ENCODE results near the gene NAP1L1.
A peak's percentile ranks its signal among the peaks of the same experiment; 100 is the strongest.
"Not testable (repeated sequence)": the region's sequence is repeated elsewhere in the genome, so short reads cannot be mapped to it uniquely, and the experiment has no call there.

The NAP1L1 gene

DNA sequence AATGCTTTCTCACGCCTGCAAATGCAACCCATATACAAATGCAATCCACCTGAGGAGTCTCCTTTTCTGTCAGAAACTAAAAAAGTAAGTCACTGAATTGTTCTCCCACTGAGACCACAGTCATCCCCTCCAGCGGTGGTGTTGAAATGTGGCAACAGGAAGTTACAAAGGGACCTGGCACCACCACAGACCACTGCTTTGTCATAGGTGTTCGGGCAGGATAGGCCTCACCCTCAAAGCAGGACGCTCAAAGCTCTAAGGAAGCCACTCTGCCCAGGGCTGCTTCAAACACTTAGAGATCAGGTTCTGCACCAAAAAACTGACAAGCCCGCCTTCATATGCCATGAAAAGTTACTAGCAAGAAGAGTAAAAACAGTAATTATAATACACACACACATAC, 64.2 kb downstream of the NAP1L1 start:
- DNase-seq: peak; percentile 54

DNA sequence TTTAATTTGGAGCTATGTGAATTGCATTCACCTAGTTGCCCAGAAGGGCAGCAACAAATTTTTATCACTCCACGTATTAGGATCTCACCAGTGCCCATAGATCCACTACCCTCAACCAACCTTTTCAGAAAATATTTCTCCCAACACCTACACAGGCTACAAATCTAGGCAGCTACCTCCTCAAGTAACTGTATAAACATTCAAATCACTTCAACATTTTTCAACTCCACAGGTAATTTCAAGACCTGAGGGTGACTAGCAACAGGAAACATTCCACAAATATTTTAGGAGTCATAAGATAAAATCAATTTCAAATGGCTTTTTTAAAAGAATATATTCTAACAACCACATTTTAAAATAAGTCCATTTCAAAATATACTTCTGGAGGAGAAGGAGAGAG, 65.8 kb downstream of the NAP1L1 start:
- DNase-seq: no peak

DNA sequence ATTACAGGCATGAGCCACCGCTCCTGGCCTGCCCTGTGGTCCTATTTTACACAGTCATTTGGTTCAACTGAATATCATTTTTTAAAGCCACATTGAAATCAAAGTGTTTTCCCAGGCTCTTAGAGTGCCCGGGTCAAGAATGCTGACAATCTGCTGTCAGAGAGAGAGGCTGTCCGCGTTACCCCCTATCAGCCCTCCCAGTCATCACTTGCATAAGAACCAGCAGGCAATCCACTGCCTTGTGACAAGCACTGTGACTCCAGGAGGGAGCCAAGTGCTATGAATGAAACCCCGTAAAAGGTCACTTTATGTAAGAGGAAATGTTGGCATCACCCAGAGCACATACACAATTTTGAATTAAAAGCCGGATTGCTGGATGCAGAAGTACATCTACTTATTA, 66.4 kb downstream of the NAP1L1 start:
- no peak for DNase-seq

DNA sequence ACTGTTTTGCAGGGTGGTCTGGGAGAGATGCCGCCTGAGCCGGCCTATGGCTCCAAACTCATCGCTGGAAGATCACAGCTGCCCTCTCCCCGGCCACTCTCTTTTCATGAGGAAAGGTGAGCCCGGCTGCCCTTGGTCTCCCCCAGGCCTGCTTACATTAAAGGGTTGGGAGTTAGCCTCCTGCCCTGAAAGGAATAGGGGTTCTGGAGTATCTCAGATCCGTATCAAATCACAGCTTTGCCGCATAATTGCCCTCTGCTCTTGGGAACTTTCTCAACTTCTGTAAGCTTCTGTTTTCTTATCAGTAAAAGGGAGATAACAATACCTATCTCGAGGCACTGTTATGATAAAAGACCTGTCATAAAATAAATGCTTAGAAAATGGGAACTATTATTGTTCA, 70.5 kb downstream of the NAP1L1 start:
- no peak for DNase-seq

DNA sequence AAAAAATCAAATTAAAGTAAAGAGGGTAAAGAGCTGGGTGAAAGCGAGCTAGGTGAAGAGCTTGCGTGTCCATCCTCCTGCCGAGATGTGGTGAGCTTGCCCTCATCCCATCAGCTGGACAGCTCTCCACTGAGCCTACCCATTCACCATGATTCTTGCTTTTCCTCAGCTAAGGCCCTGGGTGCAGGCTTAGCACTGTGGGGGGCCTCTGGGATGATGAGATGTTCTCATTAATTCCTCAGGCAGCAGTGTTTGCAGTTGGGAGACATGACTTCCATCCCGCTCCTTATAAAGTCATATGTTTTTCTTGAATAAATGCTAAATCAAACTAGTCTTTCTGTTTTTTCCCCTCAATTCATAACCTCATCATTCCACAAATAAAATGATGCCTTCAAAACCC, 70.9 kb downstream of the NAP1L1 start:
- DNase-seq: no peak

DNA sequence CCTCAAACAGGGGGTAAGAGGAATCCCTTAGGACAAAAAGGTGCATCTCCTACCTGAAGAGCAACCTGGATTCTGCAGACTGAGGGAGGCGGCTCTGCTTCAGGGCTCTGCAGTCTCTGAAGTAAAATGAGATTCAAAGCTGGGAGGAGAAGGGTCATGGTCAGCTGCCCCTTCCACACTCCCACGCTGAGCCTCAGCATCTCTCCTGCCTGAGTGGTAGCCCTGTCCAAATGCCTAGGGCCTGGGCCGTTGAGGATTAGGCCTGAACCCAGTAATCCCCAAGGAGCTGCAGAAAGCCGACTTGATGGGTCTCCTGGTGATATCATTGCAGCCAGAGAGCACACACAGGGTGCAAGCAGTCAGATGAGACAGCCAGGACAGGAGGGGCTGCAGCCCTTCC, 71.8 kb downstream of the NAP1L1 start:
- no peak for DNase-seq

DNA sequence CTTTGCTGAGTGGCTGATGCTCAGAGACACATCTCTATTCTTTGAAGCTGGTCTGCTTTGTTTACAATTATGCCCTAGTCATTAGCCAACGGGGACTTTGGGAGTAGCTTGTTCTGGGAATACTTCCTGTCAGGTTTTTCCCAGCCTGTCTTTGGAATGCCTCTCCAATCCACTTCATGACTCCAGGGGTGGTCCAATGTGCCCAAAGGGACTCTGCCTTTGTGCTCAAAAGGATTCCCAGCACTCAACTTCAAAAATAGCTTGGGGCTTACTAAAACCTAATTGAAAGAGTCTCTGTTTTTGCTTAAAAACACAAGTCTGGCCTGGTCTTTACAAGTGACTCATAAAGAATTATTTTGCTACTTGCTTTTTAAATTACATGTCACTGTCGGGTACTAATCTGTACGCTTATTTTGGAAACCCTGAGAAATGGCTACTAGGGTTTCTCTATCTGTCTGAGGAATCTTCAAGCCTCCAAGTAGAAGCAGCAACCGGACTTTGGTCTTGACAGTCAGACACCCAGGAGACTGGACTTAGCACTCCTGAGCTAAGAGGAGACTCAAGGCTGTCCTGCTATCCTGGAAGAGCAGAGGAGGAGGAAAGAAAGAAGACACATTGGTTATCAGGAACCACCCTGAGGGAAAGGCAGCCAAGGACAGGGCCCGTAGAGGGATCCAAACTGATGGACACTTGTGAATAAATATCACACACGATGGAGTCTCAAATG, 73.6 kb downstream of the NAP1L1 start:
- no peak for DNase-seq

DNA sequence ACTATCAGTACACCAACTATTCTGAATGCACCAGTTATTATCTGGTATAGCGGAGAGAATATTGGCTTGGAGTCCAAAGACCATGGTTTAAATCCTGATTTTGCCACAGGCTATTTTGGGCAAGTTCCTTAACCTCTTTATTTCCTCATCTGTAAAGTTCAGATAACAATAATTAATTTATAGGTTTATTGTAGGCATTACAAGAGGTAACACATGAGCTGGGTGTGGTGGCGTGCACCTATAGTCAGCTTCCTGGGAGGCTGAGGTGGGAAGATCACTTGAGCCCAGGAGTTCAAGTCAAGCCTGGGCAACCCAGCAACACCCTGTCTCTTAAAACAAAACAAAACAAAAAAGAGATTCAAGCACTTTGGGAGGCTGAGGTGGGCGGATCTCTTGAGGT, 76.1 kb downstream of the NAP1L1 start:
- DNase-seq: no peak

DNA sequence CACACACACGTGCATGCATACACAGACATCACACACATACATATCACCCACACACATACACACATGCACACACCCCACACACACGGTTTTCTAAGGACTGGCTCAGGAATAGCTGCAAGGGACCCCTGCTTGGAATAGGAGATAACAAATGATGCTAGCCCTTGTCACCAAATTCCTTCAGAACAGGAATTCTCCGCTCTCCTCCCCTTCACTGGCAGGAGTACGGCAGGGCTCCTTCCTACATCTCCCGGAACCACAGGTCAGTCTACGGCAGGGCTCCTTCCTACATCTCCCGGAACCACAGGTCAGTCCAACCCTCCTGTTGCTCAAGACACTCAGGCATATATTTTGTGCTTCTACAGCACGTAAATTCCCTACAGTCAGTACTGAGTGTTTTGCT, 76.8 kb downstream of the NAP1L1 start:
- DNase-seq: no peak

DNA sequence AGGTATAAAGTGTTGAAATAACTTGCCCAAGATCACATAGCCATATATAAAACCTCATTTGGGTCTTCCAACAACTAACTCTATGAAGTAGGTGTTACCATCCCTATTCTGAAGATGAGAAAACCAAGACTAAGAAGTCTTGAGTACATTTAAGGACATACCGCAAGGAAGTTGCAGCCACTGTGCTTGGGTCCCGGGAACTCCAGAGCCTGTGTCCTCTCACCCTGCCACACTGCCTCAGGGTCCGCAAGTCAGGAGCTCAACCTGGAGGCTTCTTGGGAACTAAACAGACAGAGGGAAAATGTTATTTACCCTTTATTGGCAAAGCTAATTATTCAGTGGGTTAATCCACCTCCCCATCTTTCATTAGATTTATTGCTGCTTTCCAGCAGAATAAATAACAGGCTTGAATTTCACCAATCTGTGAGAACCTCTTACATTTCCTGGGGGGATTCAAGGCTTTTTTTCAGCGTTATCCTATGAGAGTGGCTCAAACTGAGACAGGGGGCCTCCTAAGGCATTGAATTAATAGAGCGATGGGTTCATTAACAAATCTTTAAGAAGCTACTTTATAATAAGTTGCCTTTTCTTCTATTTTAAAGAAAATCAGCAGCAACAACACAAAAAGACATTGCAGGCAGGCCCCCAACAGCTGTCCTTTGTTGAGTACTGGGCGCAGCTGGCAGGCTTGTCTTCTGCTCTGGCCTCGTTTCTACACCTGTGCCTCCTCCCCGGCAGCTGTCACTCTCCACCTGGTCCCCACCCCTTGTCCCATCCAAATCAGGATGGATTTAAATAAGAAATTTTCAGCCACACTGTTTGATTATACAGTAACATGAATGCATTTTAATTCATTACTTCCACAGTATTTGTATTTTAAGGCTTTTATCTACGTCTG, 78.2 kb downstream of the NAP1L1 start:
- DNase-seq: no peak

DNA sequence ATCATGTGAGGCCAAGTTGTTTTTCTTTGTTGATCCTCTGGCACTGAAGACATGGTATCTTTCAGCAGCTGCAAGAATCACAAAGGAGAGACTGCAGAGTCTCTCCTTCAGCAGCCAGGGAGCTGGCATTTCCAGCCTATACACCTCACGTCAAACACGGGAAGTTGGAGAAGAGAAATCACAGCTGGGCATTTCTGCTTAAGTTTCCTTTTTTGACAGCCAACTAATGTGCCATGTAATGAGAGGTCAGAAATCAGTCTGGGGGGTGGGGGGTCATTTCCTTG, 81.2 kb downstream of the NAP1L1 start:
- no peak for DNase-seq

DNA sequence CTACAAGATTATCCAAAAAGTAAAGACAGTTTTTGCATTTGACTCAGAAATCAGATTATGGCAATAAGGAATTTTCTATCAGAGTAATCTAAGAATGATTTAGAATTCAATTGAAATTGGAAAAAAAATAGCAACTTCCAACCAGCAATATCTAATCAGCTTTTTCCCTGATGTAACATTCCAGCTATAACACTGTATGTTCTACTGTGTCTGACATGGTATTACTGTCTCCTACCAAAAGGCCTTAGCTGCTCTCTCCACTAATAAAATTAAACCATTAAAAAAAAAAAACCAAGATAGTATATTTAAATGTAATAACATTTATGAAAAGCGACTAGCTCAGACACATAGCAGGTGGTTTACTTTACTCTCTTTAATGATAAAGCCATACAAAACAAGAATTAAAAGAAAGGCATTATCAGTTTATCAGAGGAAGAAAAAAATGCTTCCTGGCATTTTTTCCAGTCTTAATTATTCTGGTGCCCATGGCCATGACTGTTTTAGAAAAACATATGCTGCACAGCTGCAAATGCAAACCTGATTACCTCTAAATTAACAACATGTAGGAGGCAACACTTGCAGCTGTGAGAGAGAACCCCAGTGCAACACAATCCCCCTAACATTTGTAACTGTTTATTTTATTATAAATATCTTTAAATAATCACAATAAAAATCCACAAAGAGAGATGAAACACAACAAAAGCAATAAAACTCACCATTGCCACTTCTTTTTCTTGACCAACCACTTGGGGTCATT, 81.7 kb downstream of the NAP1L1 start:
- DNase-seq: no peak

DNA sequence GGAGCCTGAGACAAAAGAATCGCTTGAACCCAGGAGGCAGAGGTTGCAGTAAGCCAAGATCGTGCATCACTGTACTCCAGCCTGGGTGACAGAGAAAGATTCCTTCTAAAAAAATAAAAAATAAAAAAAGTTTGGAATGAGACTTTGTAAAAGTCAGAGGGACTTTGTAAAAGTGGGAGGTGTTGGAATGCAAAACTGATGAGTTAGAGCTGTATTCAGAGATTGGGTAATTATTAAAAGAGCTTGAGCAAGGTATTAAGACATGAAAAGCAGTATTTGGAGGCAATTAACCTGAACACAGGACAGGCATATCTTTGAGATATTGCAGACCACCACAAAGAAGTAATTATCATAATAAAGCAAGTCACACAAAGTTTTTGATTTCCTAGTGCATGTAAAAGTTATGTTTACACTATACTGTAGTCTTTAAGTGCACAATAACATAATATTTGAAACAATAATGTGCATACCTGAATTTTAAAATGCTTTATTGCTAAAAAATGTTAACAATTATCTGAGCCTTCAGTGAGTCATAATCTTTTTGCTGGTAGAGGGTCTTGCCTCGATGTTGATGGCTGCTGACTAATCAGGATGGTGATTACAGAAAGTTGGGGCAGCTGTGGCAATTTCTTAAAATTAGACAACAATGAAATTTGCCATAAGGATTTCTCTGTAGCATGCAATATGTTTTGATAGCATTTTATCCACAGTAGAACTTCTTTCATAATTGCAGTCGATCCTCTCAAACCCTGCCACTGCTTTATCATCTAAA, 86.0 kb downstream of the NAP1L1 start:
- DNase-seq: no peak

DNA sequence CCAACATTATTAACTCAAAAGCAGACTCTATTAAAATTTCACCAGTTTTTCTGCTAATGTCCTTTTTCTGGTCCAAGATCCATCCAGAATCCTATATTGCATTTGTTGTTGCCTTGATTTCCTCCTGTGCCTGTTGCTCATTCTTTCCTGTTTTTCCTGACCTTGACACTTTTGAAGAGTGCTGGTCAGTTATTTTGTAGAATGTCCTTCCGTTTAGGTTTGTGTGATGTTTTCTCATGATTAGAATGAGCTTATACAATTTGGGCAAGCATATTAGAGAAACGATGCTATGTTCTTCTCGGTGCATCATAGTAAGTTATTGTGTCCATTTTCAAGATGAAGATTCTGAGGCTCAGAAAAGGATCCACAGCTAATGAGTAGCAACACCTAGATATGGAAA, 86.8 kb downstream of the NAP1L1 start:
- no peak for DNase-seq

DNA sequence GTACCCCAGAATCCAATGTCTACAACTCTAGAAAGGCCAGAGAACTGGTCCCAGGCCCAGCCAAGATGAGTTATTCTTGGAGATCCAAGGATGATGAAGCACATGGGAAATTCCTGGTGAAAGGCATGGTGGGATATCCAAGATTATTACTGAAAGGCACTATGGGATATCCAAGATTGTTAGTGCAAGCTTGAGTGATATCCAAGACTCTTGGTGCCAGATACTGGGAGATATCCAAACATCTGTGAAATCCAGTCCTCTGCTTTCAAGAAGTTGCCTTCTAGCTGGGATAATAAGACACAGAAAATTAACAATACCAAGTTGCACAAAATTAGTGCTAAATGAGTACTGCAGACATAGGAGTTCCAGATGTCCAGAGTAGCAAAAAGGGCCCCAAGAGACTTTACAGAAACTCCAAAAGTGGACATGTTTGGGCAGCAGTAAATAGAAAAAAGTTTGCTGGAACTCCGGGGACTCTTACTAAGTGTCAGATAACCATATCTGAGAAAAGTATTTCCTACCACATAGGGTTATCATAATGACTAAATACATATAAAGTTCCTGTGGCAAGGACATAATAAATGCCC, 87.5 kb downstream of the NAP1L1 start:
- no peak for DNase-seq

DNA sequence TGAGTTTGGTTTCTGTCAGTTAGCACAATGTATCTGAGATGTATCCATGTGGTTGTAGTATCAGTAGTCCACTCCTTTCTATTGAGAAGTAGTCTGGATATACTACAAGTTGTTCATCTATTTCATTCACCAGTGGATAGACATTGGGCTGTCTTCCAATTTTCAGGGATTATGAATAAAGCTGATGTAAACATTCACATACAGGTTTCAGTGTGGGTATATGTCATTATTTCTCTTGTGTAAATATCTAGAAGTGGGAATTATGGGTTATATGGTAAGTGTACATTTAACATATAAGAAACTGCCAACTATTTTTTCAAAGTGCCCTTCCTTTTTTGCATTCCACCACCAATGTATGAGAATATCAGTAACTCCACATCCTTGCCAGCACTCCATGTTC, 88.8 kb downstream of the NAP1L1 start:
- no peak for DNase-seq

DNA sequence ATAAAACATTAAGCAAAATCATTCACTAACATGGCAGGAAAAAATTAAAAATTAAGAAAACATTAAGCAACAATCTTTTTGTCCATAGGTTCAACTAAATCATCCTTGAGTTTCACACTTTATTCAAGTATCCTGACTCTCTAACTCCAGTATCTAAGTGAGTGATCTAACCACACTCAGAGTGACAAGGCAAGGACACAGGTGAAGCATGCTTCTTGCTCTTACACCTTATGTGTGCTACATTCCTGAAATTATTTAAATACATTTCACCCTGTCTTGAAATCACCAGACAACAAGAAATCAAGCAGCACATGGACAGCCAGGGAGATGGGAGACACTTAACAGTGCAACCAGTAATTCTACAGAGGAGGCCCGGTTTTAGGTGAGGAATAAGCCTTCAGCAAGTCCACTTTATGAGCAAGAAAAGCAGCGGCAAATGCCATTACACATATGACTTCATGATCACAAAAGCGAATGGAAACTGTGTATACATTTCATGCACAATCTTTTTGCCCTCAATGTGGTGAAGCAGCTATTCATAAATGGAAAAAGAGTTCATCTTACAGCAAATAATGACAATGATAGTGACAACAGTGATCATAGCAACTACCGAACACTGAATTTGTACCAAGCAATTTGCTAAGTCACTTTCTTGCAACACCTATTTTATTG, 90.3 kb downstream of the NAP1L1 start:
- no peak for DNase-seq

DNA sequence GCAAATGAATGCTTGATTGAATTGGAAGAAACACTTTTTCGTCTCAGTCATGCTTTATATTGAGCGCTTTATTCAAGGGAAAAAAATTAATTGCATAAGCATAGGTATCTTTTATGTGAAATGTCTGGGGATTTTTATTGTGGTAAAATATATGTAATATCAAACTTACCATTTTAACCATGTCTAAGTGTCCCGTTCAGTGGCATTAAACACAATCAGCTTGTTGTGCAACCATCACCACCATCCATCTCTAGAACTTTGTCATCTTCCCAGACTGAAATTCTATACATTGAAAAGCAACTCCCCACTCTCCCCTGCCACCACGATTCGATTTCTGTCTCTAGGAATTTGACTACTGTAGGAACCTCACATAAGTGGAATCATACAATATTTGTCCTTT, 92.7 kb downstream of the NAP1L1 start:
- DNase-seq: no peak

DNA sequence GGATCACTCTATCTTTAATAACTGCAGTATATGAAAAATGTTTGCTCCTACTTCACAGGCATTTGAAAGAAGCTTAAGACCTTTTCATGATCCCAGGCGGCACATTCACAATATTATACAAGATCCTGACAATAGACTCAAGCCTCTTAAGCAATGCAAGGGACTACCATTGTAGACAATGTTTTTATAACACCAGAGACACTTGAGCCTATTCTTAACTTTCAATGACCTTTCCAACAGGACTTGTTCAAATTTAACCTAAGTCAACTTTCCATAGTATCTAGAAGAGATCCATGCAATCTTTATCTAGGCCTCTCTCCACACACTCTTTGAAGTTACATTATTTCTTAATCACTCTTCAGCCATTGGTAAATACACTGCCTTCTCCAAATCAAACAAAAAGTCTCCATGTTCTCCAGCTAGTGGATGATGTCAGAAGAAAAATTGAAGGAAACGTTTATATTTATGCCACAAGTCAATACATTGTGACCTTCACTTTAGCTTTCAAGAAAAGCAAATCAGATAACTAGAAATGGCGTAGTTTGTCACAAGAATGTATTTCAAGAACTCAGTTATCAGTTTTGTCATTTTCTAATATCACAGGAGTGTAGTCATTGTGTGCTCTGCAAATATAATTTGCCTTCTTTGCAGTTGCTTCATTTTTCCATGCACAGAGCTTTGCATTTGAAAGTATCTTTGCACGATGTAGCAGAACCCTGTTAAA, 94.1 kb downstream of the NAP1L1 start:
- DNase-seq: no peak

DNA sequence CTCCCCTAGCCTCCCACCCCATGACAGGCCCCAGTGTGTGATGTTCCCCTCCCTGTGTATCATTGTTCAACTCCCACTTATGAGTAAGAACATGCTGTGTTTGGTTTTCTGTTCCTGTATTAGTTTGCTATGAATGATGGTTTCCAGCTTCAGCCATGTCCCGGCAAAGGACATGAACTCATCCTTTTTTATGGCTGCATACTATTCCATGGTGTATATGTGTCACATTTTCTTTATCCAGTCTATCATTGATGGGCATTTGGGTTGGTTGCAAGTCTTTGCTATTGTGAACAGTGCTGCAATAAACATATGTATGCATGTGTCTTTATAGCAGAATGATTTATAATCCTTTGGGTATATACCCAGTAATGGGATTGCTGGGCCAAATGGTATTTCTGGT, 96.8 kb downstream of the NAP1L1 start:
- not testable (repeated sequence) for DNase-seq
